ENCODE results near the gene NAP1L4. TPM values are rescaled to one million over a fixed set of nuclear protein-coding genes. Genes with fewer than 3 reads are reported as not detected.

The NAP1L4 gene
- total RNA-seq, 1 experiment from 2014 or later = 189 TPM

GRCh38 chr11:3006505-3007260 lies 14.6 kb upstream of the NAP1L4 start:
- TF ChIP-seq PRRX2 (CRISPR knock-in tag; IDR thresholded peaks at IDR 0.05) (no peak), HMGXB4 (CRISPR knock-in tag; IDR thresholded peaks at IDR 0.05) (no peak), SOX15 (CRISPR knock-in tag; IDR thresholded peaks at IDR 0.05) (no peak), CTCF (IDR thresholded peaks at IDR 0.05) (no peak), TCF7 (CRISPR knock-in tag; IDR thresholded peaks at IDR 0.05; ENCODE audit: low read depth) (no peak), OVOL2 (CRISPR knock-in tag; IDR thresholded peaks at IDR 0.05; ENCODE audit: borderline replicate concordance) (no peak), GABPB1 (CRISPR knock-in tag; IDR thresholded peaks at IDR 0.05) (no peak), ZSCAN18 (CRISPR knock-in tag; IDR thresholded peaks at IDR 0.05) (no peak), NFATC4 (CRISPR knock-in tag; IDR thresholded peaks at IDR 0.05) (no peak), ZNF317 (CRISPR knock-in tag; IDR thresholded peaks at IDR 0.05; ENCODE audit: borderline replicate concordance, low read depth) (no peak), ZNF138 (CRISPR knock-in tag; conservative IDR thresholded peaks at IDR 0.05) (no peak), ERG (CRISPR knock-in tag; IDR thresholded peaks at IDR 0.05) (no peak), SP1 (CRISPR knock-in tag; conservative IDR thresholded peaks at IDR 0.05) (no peak), ELF4 (CRISPR knock-in tag; IDR thresholded peaks at IDR 0.05; ENCODE audit: low read depth) (no peak)
- TF ChIP-seq, protein P1, sequence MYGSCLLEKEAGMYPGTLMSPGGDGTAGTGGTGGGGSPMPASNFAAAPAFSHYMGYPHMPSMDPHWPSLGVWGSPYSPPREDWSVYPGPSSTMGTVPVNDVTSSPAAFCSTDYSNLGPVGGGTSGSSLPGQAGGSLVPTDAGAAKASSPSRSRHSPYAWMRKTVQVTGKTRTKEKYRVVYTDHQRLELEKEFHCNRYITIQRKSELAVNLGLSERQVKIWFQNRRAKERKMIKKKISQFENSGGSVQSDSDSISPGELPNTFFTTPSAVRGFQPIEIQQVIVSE (CRISPR knock-in tag; IDR thresholded peaks at IDR 0.05; ENCODE audit: borderline replicate concordance) = no peak
- TF ChIP-seq, protein P2, sequence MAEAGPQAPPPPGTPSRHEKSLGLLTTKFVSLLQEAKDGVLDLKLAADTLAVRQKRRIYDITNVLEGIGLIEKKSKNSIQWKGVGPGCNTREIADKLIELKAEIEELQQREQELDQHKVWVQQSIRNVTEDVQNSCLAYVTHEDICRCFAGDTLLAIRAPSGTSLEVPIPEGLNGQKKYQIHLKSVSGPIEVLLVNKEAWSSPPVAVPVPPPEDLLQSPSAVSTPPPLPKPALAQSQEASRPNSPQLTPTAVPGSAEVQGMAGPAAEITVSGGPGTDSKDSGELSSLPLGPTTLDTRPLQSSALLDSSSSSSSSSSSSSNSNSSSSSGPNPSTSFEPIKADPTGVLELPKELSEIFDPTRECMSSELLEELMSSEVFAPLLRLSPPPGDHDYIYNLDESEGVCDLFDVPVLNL (CRISPR knock-in tag; IDR thresholded peaks at IDR 0.05; ENCODE audit: borderline replicate concordance, low read depth) = no peak
- TF ChIP-seq, protein P3, sequence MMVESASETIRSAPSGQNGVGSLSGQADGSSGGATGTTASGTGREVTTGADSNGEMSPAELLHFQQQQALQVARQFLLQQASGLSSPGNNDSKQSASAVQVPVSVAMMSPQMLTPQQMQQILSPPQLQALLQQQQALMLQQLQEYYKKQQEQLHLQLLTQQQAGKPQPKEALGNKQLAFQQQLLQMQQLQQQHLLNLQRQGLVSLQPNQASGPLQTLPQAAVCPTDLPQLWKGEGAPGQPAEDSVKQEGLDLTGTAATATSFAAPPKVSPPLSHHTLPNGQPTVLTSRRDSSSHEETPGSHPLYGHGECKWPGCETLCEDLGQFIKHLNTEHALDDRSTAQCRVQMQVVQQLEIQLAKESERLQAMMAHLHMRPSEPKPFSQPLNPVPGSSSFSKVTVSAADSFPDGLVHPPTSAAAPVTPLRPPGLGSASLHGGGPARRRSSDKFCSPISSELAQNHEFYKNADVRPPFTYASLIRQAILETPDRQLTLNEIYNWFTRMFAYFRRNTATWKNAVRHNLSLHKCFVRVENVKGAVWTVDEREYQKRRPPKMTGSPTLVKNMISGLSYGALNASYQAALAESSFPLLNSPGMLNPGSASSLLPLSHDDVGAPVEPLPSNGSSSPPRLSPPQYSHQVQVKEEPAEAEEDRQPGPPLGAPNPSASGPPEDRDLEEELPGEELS (CRISPR knock-in tag; IDR thresholded peaks at IDR 0.05) = no peak
- TF ChIP-seq, protein P4, sequence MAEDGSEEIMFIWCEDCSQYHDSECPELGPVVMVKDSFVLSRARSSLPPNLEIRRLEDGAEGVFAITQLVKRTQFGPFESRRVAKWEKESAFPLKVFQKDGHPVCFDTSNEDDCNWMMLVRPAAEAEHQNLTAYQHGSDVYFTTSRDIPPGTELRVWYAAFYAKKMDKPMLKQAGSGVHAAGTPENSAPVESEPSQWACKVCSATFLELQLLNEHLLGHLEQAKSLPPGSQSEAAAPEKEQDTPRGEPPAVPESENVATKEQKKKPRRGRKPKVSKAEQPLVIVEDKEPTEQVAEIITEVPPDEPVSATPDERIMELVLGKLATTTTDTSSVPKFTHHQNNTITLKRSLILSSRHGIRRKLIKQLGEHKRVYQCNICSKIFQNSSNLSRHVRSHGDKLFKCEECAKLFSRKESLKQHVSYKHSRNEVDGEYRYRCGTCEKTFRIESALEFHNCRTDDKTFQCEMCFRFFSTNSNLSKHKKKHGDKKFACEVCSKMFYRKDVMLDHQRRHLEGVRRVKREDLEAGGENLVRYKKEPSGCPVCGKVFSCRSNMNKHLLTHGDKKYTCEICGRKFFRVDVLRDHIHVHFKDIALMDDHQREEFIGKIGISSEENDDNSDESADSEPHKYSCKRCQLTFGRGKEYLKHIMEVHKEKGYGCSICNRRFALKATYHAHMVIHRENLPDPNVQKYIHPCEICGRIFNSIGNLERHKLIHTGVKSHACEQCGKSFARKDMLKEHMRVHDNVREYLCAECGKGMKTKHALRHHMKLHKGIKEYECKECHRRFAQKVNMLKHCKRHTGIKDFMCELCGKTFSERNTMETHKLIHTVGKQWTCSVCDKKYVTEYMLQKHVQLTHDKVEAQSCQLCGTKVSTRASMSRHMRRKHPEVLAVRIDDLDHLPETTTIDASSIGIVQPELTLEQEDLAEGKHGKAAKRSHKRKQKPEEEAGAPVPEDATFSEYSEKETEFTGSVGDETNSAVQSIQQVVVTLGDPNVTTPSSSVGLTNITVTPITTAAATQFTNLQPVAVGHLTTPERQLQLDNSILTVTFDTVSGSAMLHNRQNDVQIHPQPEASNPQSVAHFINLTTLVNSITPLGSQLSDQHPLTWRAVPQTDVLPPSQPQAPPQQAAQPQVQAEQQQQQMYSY (CRISPR knock-in tag; IDR thresholded peaks at IDR 0.05) = no peak
- H3K27me3 Mint-ChIP-seq (ENCODE audit: low read depth) = no peaks in the 10 kb centered on the region
- no peaks in the 10 kb centered on the region for H3K4me1 Mint-ChIP-seq
- H3K9me3 Mint-ChIP-seq = no peaks in the 10 kb centered on the region
- ChIA-PET POLR2A (no interaction called here), CTCF (interaction anchor here (1.1 to 1.3 kb wide), 3 partner anchors 12 to 85 kb away, joined by 3 to 4 read pairs (median 3); no protein-coding TSS in a partner anchor)
- DNase-seq (ENCODE audit: low spot score) = no peak
- H3K36me3 Mint-ChIP-seq = peaks cover 45% of the 10 kb centered on the region
- no peak overlapping the region for H3K4me3 Mint-ChIP-seq
- ATAC-seq = peak; percentile 62
- H3K27ac Mint-ChIP-seq = no peak overlapping the region

All from WTC11 (cell line).